SKM-1 treated with dmso at 0.1 percent for 144 hours (cell line): ENCODE measurements around the gene P2RY1.
"Not testable (repeated sequence)": the region's sequence is repeated elsewhere in the genome, so short reads cannot be mapped to it uniquely, and the experiment has no call there.

Source experiments
- DNase-seq: peaks from one replicate; lab custom pipeline; 2025; ENCODE audit not compliant: unreplicated experiment; lab: John Stamatoyannopoulos, UW

The P2RY1 gene

GRCh38 chr3:152836269-152836668 lies 1.3 kb downstream of the P2RY1 start:
- DNase-seq = no peak

- DNase-seq = no peak
These were observed 4.6 kb downstream of the P2RY1 start for GRCh38 chr3:152839511-152839910.

- DNase-seq = no peak
These were observed 6.2 kb downstream of the P2RY1 start for GRCh38 chr3:152841131-152841530.

GRCh38 chr3:152842413-152842812 lies 7.5 kb downstream of the P2RY1 start:
- no peak for DNase-seq

- no peak for DNase-seq
These were observed 9.0 kb downstream of the P2RY1 start for GRCh38 chr3:152843955-152844354.

- DNase-seq = not testable (repeated sequence)
These were observed 11.8 kb downstream of the P2RY1 start for GRCh38 chr3:152846572-152847202.

- not testable (repeated sequence) for DNase-seq
These were observed 12.7 kb downstream of the P2RY1 start for GRCh38 chr3:152847599-152847998.

GRCh38 chr3:152849996-152850578 lies 15.2 kb downstream of the P2RY1 start:
- no peak for DNase-seq

GRCh38 chr3:152853196-152853595 lies 18.3 kb downstream of the P2RY1 start:
- DNase-seq = no peak

GRCh38 chr3:152857082-152857481 lies 22.2 kb downstream of the P2RY1 start:
- no peak for DNase-seq

- peak; percentile 36 for DNase-seq
These were observed 23.4 kb downstream of the P2RY1 start for GRCh38 chr3:152858170-152858800.

- no peak for DNase-seq
These were observed 25.8 kb downstream of the P2RY1 start for GRCh38 chr3:152860736-152861135.

GRCh38 chr3:152865668-152866245 lies 30.8 kb downstream of the P2RY1 start:
- no peak for DNase-seq

GRCh38 chr3:152870027-152870426 lies 35.1 kb downstream of the P2RY1 start:
- DNase-seq = peak; percentile 61

- not testable (repeated sequence) for DNase-seq
These were observed 38.4 kb downstream of the P2RY1 start for GRCh38 chr3:152873314-152873713.

- no peak for DNase-seq
These were observed 40.2 kb downstream of the P2RY1 start for GRCh38 chr3:152874896-152875749.

- no peak for DNase-seq
These were observed 44.3 kb downstream of the P2RY1 start for GRCh38 chr3:152879130-152879789.

- no peak for DNase-seq
These were observed 44.9 kb downstream of the P2RY1 start for GRCh38 chr3:152879790-152880174.

- peak; percentile 81 for DNase-seq
These were observed 50.1 kb downstream of the P2RY1 start for GRCh38 chr3:152885076-152885475.
